H1 (cell line): ENCODE data around the gene RBM42.

Experiments used
- ASH2L ChIP-seq: fragments of 200-600, 300-600 bp; sonication (generic); IDR thresholded peaks from one replicate; pipeline ENCODE4 v1.7.1; 2017; ENCODE audit warnings: low read length
- FOSL1 ChIP-seq: IDR thresholded peaks from 2 replicates; pipeline ENCODE4 v1.6.1; 2011; ENCODE audit warnings: mild to moderate bottlenecking, low read depth, low read length, moderate library complexity; ENCODE audit not compliant: insufficient read depth
- GTF2F1 ChIP-seq: IDR thresholded peaks from 2 replicates; pipeline ENCODE4 v1.6.1; 2012; ENCODE audit warnings: low read depth, low read length, improper control_type of control experiment, borderline replicate concordance
- HDAC2 ChIP-seq, 2 experiments: fragments of 300-600 bp in 1 of 2; sonication (generic) in 1 of 2; IDR thresholded peaks; 2 replicates each; pipeline ENCODE4 v1.6.1; 2011 to 2012; ENCODE audit warnings: low read depth in 2 of 2, low read length in 2 of 2, mild to moderate bottlenecking in 2 of 2, moderate library complexity in 2 of 2, borderline replicate concordance in 1 of 2, inconsistent platforms in 1 of 2
- KDM1A ChIP-seq: fragments of 200-600, 300-600 bp; sonication (generic); IDR thresholded peaks from 2 replicates; pipeline ENCODE4 v1.7.1; 2016; ENCODE audit warnings: mild to moderate bottlenecking, low read length, borderline replicate concordance
- PHF8 ChIP-seq: fragments of 200-600 bp; sonication (generic); conservative IDR thresholded peaks from 2 replicates; pipeline ENCODE4 v1.7.1; 2012; ENCODE audit warnings: low read depth, mild to moderate bottlenecking, inconsistent platforms, low read length, moderate library complexity
- POLR2AphosphoS5 ChIP-seq: IDR thresholded peaks from 2 replicates; pipeline ENCODE4 v1.6.1; 2011; ENCODE audit warnings: low read depth, low read length
- SRF ChIP-seq: IDR thresholded peaks from 2 replicates; pipeline ENCODE4 v1.6.1; 2011; ENCODE audit warnings: mild to moderate bottlenecking, low read depth, low read length, moderate library complexity
- TF ChIP-seq, protein P1 (sequence below), 3 experiments: IDR thresholded peaks; 1 replicate in 2 of 3; 2 replicates in 1 of 3; pipeline versions ENCODE4 v1.5.1 to v1.6.1; 2011; ENCODE audit warnings: low read length in 3 of 3, mild to moderate bottlenecking in 3 of 3, inconsistent platforms in 2 of 3, low read depth in 1 of 3, moderate library complexity in 1 of 3; ENCODE audit not compliant: insufficient read depth in 1 of 3; ENCODE audit errors: control extremely low read depth in 1 of 3
- TF ChIP-seq, protein P2 (sequence below): IDR thresholded peaks from 2 replicates; pipeline ENCODE4 v1.6.1; 2012; ENCODE audit warnings: low read length, inconsistent platforms

DNA sequence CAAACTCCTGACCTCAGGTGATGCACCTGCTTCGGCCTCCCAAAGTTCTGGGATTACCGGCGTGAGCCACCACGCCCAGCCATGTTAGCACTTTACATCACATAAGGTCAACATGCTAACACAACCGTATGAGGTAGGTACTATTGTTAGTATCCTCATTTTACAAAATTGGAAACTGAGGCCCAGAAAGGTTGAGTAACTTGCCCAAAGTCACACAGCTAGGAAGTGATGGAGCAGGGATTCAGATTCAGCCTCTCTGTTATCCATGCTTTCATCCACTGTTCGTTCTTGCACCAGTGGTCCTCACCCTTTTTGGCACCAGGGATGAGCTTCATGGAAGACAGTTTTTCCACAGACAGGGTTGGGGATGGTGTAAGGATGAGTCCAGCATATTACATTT lies 27.9 kb downstream of the RBM42 start:
- TF ChIP-seq ASH2L (no peak), POLR2AphosphoS5 (no peak), SRF (no peak), GTF2F1 (no peak), KDM1A (no peak), PHF8 (no peak), FOSL1 (no peak), HDAC2 (IDR thresholded peaks at IDR 0.05; ENCODE audit: borderline replicate concordance in 1 of 2, low read depth in 2 of 2, low read length in 2 of 2) (no peak)
- TF ChIP-seq, protein P1, sequence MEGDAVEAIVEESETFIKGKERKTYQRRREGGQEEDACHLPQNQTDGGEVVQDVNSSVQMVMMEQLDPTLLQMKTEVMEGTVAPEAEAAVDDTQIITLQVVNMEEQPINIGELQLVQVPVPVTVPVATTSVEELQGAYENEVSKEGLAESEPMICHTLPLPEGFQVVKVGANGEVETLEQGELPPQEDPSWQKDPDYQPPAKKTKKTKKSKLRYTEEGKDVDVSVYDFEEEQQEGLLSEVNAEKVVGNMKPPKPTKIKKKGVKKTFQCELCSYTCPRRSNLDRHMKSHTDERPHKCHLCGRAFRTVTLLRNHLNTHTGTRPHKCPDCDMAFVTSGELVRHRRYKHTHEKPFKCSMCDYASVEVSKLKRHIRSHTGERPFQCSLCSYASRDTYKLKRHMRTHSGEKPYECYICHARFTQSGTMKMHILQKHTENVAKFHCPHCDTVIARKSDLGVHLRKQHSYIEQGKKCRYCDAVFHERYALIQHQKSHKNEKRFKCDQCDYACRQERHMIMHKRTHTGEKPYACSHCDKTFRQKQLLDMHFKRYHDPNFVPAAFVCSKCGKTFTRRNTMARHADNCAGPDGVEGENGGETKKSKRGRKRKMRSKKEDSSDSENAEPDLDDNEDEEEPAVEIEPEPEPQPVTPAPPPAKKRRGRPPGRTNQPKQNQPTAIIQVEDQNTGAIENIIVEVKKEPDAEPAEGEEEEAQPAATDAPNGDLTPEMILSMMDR (IDR thresholded peaks at IDR 0.05; ENCODE audit: control extremely low read depth in 1 of 3, insufficient read depth in 1 of 3, low read depth in 1 of 3, low read length in 3 of 3) = no peak
- TF ChIP-seq, protein P2, sequence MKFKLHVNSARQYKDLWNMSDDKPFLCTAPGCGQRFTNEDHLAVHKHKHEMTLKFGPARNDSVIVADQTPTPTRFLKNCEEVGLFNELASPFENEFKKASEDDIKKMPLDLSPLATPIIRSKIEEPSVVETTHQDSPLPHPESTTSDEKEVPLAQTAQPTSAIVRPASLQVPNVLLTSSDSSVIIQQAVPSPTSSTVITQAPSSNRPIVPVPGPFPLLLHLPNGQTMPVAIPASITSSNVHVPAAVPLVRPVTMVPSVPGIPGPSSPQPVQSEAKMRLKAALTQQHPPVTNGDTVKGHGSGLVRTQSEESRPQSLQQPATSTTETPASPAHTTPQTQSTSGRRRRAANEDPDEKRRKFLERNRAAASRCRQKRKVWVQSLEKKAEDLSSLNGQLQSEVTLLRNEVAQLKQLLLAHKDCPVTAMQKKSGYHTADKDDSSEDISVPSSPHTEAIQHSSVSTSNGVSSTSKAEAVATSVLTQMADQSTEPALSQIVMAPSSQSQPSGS = no peak
